ENCODE measurements around the gene MYO3B.

The MYO3B gene

DNA sequence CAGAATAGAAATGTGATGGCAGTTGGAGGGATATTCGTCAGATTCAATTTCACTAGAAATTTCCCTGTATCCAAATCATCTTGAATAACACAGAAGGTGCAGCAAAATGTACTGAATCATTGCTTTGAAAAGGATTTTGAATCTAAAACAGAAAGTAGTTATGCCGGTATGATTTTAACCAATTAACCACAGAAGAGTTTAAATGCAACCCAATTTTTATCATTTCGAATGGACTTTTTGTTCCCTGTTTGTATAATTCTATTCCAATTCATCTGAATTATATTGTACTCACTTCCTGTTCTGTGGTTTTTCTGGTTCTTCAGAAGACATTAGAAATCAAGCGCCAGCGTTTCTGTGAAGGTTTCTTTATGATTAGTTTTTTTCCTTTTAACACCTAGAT lies 190.4 kb downstream of the MYO3B start:
- DNase-seq = no peak
- TF ChIP-seq, protein P1, sequence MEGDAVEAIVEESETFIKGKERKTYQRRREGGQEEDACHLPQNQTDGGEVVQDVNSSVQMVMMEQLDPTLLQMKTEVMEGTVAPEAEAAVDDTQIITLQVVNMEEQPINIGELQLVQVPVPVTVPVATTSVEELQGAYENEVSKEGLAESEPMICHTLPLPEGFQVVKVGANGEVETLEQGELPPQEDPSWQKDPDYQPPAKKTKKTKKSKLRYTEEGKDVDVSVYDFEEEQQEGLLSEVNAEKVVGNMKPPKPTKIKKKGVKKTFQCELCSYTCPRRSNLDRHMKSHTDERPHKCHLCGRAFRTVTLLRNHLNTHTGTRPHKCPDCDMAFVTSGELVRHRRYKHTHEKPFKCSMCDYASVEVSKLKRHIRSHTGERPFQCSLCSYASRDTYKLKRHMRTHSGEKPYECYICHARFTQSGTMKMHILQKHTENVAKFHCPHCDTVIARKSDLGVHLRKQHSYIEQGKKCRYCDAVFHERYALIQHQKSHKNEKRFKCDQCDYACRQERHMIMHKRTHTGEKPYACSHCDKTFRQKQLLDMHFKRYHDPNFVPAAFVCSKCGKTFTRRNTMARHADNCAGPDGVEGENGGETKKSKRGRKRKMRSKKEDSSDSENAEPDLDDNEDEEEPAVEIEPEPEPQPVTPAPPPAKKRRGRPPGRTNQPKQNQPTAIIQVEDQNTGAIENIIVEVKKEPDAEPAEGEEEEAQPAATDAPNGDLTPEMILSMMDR (IDR thresholded peaks at IDR 0.05; ENCODE audit: low read depth, low read length) = no peak
- H3K27me3 ChIP-seq = peaks cover 10% of the 10 kb centered on the region

DNA sequence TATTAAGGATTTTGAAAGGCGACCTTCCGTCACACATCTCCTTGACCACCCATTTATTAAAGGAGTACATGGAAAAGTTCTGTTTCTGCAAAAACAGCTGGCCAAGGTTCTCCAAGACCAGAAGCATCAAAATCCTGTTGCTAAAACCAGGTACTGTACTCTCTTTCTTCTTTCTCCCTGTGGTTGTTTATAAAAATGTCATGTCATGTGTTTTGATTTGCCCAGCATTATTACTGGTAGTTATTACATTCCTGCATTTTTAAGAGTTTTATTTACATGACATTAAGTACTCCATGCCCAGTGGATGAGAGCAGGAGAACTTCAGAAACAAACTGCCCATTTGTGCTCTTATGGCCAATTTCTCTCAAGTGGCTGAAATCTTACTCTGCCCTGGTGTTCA lies 191.3 kb downstream of the MYO3B start:
- no peak overlapping the region for H3K4me3 ChIP-seq (ENCODE audit: low read depth, low read length)
- TF ChIP-seq, protein P1 (IDR thresholded peaks at IDR 0.05; ENCODE audit: low read depth, low read length) = no peak
- no peaks in the 10 kb centered on the region for H3K9me3 ChIP-seq
- no peaks in the 10 kb centered on the region for H3K4me1 ChIP-seq
- H3K36me3 ChIP-seq = no peaks in the 10 kb centered on the region
- H3K27me3 ChIP-seq = peaks cover 10% of the 10 kb centered on the region
- DNase-seq = no peak

More for the DNA sequence above, 190.4 kb downstream of the MYO3B start:
- Histone ChIP-seq H3K4me3 (ENCODE audit: low read depth, low read length) (no peak overlapping the region), H3K36me3 (no peaks in the 10 kb centered on the region), H3K9me3 (no peaks in the 10 kb centered on the region), H3K4me1 (no peaks in the 10 kb centered on the region)

DNA sequence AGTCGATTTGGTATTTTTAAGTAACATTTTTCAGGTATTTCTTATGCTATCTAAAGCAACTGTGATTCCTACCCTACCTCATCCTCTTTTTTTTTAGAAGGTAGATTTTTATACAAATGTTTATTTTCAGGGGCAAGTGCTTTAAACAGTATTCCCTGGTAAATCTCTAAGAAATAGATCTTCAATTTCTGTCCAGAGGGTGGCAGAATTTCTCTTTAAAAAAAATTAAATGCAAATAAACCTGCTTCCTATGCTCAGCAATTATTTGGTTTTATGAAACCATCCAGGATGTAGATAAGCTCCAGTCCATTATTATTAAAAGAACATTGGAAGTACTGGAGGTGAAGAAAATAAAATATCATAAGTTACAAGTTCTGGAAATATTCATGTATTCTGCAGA lies 191.9 kb downstream of the MYO3B start:
- DNase-seq = no peak
- Histone ChIP-seq H3K36me3 (no peaks in the 10 kb centered on the region), H3K4me1 (no peaks in the 10 kb centered on the region), H3K9me3 (no peaks in the 10 kb centered on the region), H3K4me3 (ENCODE audit: low read depth, low read length) (no peak overlapping the region), H3K27me3 (peaks cover 10% of the 10 kb centered on the region)
- TF ChIP-seq, protein P1 (IDR thresholded peaks at IDR 0.05; ENCODE audit: low read depth, low read length) = no peak

DNA sequence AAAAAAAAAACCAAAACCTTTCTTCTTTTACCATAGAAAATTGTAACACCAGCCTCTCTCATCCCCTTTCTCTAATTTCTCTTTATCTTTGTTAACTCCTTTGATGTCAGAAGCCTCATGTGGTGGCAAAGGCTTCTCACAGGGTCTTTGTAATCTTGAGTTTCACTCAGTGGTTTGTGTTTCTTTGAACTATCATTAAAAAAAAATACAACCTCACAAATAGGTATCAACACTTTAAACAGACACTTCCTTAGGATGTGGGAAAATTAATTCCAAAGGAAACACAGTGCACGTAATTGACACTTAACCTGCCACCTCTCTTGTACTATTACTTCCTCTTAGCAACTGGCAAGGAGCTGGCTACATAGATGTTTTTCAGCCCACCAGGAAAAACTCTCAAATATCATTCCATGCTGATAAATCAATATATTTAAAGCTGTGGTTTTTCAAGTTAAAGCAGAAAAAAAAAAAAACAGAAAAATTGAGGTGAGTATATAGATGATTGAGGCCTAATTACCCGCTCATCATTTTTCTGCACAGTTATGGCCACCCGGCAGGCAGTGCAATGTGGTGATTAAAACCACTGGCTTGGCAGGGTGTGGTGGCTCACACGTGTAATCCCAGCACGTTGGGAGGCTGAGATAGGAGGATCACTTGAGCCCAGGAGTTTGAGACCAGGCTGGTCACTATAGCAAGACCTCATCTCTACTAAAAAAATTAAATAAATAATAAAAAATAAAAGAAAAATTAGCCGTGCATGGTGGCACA lies 193.5 kb downstream of the MYO3B start:
- H3K27me3 ChIP-seq = peaks cover 10% of the 10 kb centered on the region
- no peaks in the 10 kb centered on the region for H3K9me3 ChIP-seq
- TF ChIP-seq, protein P1 (IDR thresholded peaks at IDR 0.05; ENCODE audit: low read depth, low read length) = no peak
- no peak for DNase-seq
- no peak overlapping the region for H3K4me3 ChIP-seq (ENCODE audit: low read depth, low read length)
- no peaks in the 10 kb centered on the region for H3K4me1 ChIP-seq
- H3K36me3 ChIP-seq = no peaks in the 10 kb centered on the region

DNA sequence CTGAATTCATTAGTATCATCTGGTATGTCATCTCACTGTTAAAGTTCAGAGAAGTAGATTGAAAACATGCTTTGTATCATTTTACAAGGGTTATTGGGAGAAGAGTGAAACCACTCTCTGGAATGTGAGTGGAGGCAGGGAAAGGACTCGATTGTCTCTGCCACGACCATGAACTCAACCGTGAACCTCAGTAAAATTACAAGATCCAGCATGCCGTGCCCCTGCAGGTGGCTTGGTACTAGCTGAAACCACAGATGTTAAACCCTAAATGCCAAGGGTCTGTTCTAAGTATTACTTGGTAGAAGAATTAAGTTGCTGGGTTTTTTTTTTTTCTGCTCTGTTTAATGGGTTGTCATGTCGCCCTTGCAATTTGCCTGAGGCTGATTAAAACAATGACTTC lies 197.2 kb downstream of the MYO3B start:
- no peaks in the 10 kb centered on the region for H3K27me3 ChIP-seq
- no peaks in the 10 kb centered on the region for H3K9me3 ChIP-seq
- no peaks in the 10 kb centered on the region for H3K36me3 ChIP-seq
- H3K4me1 ChIP-seq = no peaks in the 10 kb centered on the region
- TF ChIP-seq, protein P1 (IDR thresholded peaks at IDR 0.05; ENCODE audit: low read depth, low read length) = no peak
- DNase-seq = no peak
- no peak overlapping the region for H3K4me3 ChIP-seq (ENCODE audit: low read depth, low read length)

DNA sequence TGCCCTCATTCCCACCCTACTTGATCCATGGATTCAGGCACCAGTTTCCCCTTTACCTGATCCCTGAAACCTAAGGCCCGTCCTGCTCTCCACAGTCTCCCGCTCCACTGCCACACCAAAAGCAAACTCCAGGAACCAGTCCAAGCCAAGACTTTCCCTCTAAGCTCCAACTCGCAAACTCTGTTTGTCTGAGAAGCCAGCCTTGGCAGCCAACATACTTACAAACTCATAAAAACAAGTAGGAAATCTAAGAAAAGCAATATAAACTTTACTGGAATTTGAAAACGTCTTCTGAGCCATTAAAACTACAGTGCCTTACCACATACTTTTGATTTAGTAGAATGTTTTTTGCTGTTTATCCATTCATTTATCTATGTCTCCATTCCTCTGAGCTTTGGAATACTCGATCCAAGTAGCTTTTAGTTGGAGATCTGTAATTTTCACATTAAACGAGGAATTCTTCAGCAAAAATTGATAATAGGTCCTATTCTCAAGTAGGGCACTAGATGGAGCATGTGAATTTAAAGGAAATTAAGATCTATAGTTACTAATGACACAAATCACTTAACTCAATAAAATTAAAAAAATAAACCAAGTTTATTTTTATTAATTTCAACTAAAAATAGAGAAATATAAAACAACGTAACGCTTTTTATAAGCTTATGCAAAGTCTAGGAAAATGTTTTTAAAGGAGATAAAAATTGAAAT lies 199.7 kb downstream of the MYO3B start:
- TF ChIP-seq, protein P1 (IDR thresholded peaks at IDR 0.05; ENCODE audit: low read depth, low read length) = no peak
- no peaks in the 10 kb centered on the region for H3K27me3 ChIP-seq
- DNase-seq = no peak
- H3K36me3 ChIP-seq = no peaks in the 10 kb centered on the region
- H3K4me1 ChIP-seq = no peaks in the 10 kb centered on the region
- H3K4me3 ChIP-seq (ENCODE audit: low read depth, low read length) = no peak overlapping the region
- no peaks in the 10 kb centered on the region for H3K9me3 ChIP-seq
